Central memory CD8-positive, alpha-beta T cell (primary cell): ENCODE data around the gene COLEC11.

Source experiments
- ATAC-seq: fragments of 150-1000 bp; cut with Tn5 transposase; replicated peaks from 2 replicates; pipeline ENCODE4 v1.10.0; 2022; ENCODE audit warnings: mild to moderate bottlenecking, moderate FRiP score, moderate number of reproducible peaks; ENCODE audit not compliant: poor library complexity, severe bottlenecking; ENCODE audit errors: extremely low read depth
- DNase-seq, 2 donors: peaks; one replicate each; pipeline ENCODE4 v3.0.0; 2021; ENCODE audit warnings: low spot score in 2 of 2
- H3K27ac Mint-ChIP-seq: one replicate; pipeline ENCODE4 v1.8.0; 2022; ENCODE audit warnings: low read depth, mild to moderate bottlenecking, moderate library complexity, mixed read lengths
- H3K27me3 Mint-ChIP-seq: one replicate; pipeline ENCODE4 v1.8.0; 2022; ENCODE audit warnings: mixed read lengths
- H3K36me3 Mint-ChIP-seq: one replicate; pipeline ENCODE4 v1.8.0; 2022; ENCODE audit warnings: mild to moderate bottlenecking, moderate library complexity, mixed read lengths; ENCODE audit not compliant: insufficient read depth
- H3K4me1 Mint-ChIP-seq: one replicate; pipeline ENCODE4 v1.8.0; 2022; ENCODE audit warnings: mixed read lengths
- H3K4me3 Mint-ChIP-seq: one replicate; pipeline ENCODE4 v1.8.0; 2022; ENCODE audit warnings: mild to moderate bottlenecking, moderate library complexity, mixed read lengths
- H3K9me3 Mint-ChIP-seq: one replicate; pipeline ENCODE4 v1.8.0; 2022; ENCODE audit warnings: mixed read lengths

COLEC11 gene

GRCh38 chr2:3625186-3625585 is 30.3 kb downstream of the COLEC11 start:
- H3K27ac Mint-ChIP-seq: no peak overlapping the region
- no peak overlapping the region for H3K4me3 Mint-ChIP-seq
- DNase-seq (no peak), ATAC-seq (no peak)
- H3K36me3 Mint-ChIP-seq: peaks cover 3% of the 10 kb centered on the region
- H3K4me1 Mint-ChIP-seq: no peaks in the 10 kb centered on the region
- peaks cover 36% of the 10 kb centered on the region for H3K27me3 Mint-ChIP-seq
- no peaks in the 10 kb centered on the region for H3K9me3 Mint-ChIP-seq

- Mint-ChIP-seq H3K36me3 (peaks cover 2% of the 10 kb centered on the region), H3K27ac (no peak overlapping the region), H3K9me3 (no peaks in the 10 kb centered on the region), H3K4me1 (no peaks in the 10 kb centered on the region), H3K27me3 (peaks cover 36% of the 10 kb centered on the region), H3K4me3 (no peak overlapping the region)
- ATAC-seq (no peak), DNase-seq (no peak)
Observed at GRCh38 chr2:3626118-3626811, 31.4 kb downstream of the COLEC11 start.

GRCh38 chr2:3626812-3627499 is 32.0 kb downstream of the COLEC11 start:
- H3K27me3 Mint-ChIP-seq: peaks cover 36% of the 10 kb centered on the region
- no peaks in the 10 kb centered on the region for H3K4me1 Mint-ChIP-seq
- no peaks in the 10 kb centered on the region for H3K9me3 Mint-ChIP-seq
- peaks cover 2% of the 10 kb centered on the region for H3K36me3 Mint-ChIP-seq
- DNase-seq (no peak), ATAC-seq (no peak)
- no peak overlapping the region for H3K4me3 Mint-ChIP-seq
- H3K27ac Mint-ChIP-seq: no peak overlapping the region

- H3K9me3 Mint-ChIP-seq: no peaks in the 10 kb centered on the region
- H3K36me3 Mint-ChIP-seq: peaks cover 2% of the 10 kb centered on the region
- H3K4me3 Mint-ChIP-seq: no peak overlapping the region
- H3K4me1 Mint-ChIP-seq: no peaks in the 10 kb centered on the region
- DNase-seq (no peak), ATAC-seq (no peak)
- H3K27ac Mint-ChIP-seq: no peak overlapping the region
- peaks cover 36% of the 10 kb centered on the region for H3K27me3 Mint-ChIP-seq
Observed at GRCh38 chr2:3627500-3628100, 32.7 kb downstream of the COLEC11 start.

- Mint-ChIP-seq H3K9me3 (no peaks in the 10 kb centered on the region), H3K4me1 (no peaks in the 10 kb centered on the region), H3K36me3 (no peaks in the 10 kb centered on the region), H3K4me3 (no peak overlapping the region), H3K27ac (no peak overlapping the region), H3K27me3 (peaks cover 36% of the 10 kb centered on the region)
- DNase-seq (no peak), ATAC-seq (no peak)
Observed at GRCh38 chr2:3628241-3628679, 33.3 kb downstream of the COLEC11 start.

GRCh38 chr2:3628800-3629199 is 33.9 kb downstream of the COLEC11 start:
- ATAC-seq (no peak), DNase-seq (no peak)
- no peak overlapping the region for H3K27ac Mint-ChIP-seq
- no peak overlapping the region for H3K4me3 Mint-ChIP-seq
- H3K27me3 Mint-ChIP-seq: peaks cover 36% of the 10 kb centered on the region
- no peaks in the 10 kb centered on the region for H3K36me3 Mint-ChIP-seq
- H3K9me3 Mint-ChIP-seq: no peaks in the 10 kb centered on the region
- no peaks in the 10 kb centered on the region for H3K4me1 Mint-ChIP-seq

GRCh38 chr2:3630631-3631030 is 35.7 kb downstream of the COLEC11 start:
- Mint-ChIP-seq H3K27ac (no peak overlapping the region), H3K36me3 (no peaks in the 10 kb centered on the region), H3K27me3 (peaks cover 37% of the 10 kb centered on the region), H3K4me3 (no peak overlapping the region), H3K9me3 (no peaks in the 10 kb centered on the region), H3K4me1 (no peaks in the 10 kb centered on the region)
- ATAC-seq (no peak), DNase-seq (no peak)

- Mint-ChIP-seq H3K4me3 (no peak overlapping the region), H3K27me3 (peaks cover 41% of the 10 kb centered on the region), H3K4me1 (no peaks in the 10 kb centered on the region), H3K36me3 (no peaks in the 10 kb centered on the region), H3K27ac (no peak overlapping the region), H3K9me3 (no peaks in the 10 kb centered on the region)
- no peak for ATAC-seq
- DNase-seq: no peak
Observed at GRCh38 chr2:3631161-3631850, 36.4 kb downstream of the COLEC11 start.

- Mint-ChIP-seq H3K27me3 (peaks cover 43% of the 10 kb centered on the region), H3K27ac (no peak overlapping the region), H3K4me1 (no peaks in the 10 kb centered on the region), H3K9me3 (no peaks in the 10 kb centered on the region), H3K4me3 (no peak overlapping the region), H3K36me3 (no peaks in the 10 kb centered on the region)
- ATAC-seq (no peak), DNase-seq (no peak)
Observed at GRCh38 chr2:3631851-3632659, 37.1 kb downstream of the COLEC11 start.

- peaks cover 38% of the 10 kb centered on the region for H3K27me3 Mint-ChIP-seq
- ATAC-seq: no peak
- no peak overlapping the region for H3K27ac Mint-ChIP-seq
- no peak for DNase-seq
- no peaks in the 10 kb centered on the region for H3K4me1 Mint-ChIP-seq
- H3K9me3 Mint-ChIP-seq: no peaks in the 10 kb centered on the region
- H3K36me3 Mint-ChIP-seq: no peaks in the 10 kb centered on the region
- no peak overlapping the region for H3K4me3 Mint-ChIP-seq
Observed at GRCh38 chr2:3633089-3633981, 38.4 kb downstream of the COLEC11 start.

GRCh38 chr2:3633982-3634595 is 39.2 kb downstream of the COLEC11 start:
- DNase-seq (no peak), ATAC-seq (no peak)
- Mint-ChIP-seq H3K27ac (no peak overlapping the region), H3K9me3 (no peaks in the 10 kb centered on the region), H3K27me3 (peaks cover 38% of the 10 kb centered on the region), H3K4me3 (no peak overlapping the region), H3K4me1 (no peaks in the 10 kb centered on the region), H3K36me3 (no peaks in the 10 kb centered on the region)
